HepG2 (cell line): Measurements from ENCODE around the gene MPV17L2. TPM values are rescaled to one million over a fixed set of nuclear protein-coding genes. Genes with fewer than 3 reads are reported as not detected.

Source experiments
- CAMTA2 ChIP-seq: sonication (generic); formaldehyde crosslinking; IDR thresholded peaks from 2 replicates; pipeline ENCODE4 v1.4.0; 2020; ENCODE audit warnings: mild to moderate bottlenecking, missing genetic modification reagents, borderline replicate concordance
- DMAP1 ChIP-seq: IDR thresholded peaks from 2 replicates; pipeline ENCODE4 v1.6.1; 2016
- EP300 ChIP-seq, 3 experiments: sonication (generic) in 1 of 3; formaldehyde crosslinking in 1 of 3; IDR thresholded peaks; 2 replicates each; pipeline versions ENCODE4 v1.5.1 to v1.6.1; 2011 to 2020; ENCODE audit warnings: low read depth in 2 of 3, low read length in 2 of 3, borderline replicate concordance in 1 of 3, improper control_type of control experiment in 1 of 3, mild to moderate bottlenecking in 1 of 3, missing genetic modification reagents in 1 of 3, moderate library complexity in 1 of 3
- ERF ChIP-seq: IDR thresholded peaks from 2 replicates; pipeline ENCODE4 v1.6.1; 2018; ENCODE audit warnings: missing biosample characterization, missing genetic modification reagents
- KLF11 ChIP-seq: IDR thresholded peaks from 2 replicates; pipeline ENCODE4 v1.6.1; 2016; ENCODE audit warnings: missing compliant biosample characterization
- NFYB ChIP-seq: sonication (generic); formaldehyde crosslinking; IDR thresholded peaks from 2 replicates; pipeline ENCODE4 v1.4.0; 2020; ENCODE audit warnings: missing genetic modification reagents
- RFXANK ChIP-seq: IDR thresholded peaks from 2 replicates; pipeline ENCODE4 v1.6.1; 2016
- ZBTB20 ChIP-seq: sonication (generic); formaldehyde crosslinking; IDR thresholded peaks from 2 replicates; pipeline ENCODE4 v1.8.1; 2023; ENCODE audit warnings: missing genetic modification reagents, low read depth, mild to moderate bottlenecking, borderline replicate concordance
- ZFP36 ChIP-seq: fragments of 150-350 bp; IDR thresholded peaks from 2 replicates; pipeline ENCODE4 v1.6.1; 2018; ENCODE audit warnings: borderline replicate concordance, low read length, low read depth; ENCODE audit not compliant: partially characterized antibody
- ZNF274 ChIP-seq: sonication (generic); formaldehyde crosslinking; IDR thresholded peaks from 2 replicates; pipeline ENCODE4 v1.5.1; 2020; ENCODE audit warnings: mild to moderate bottlenecking, missing genetic modification reagents
- ZNF430 ChIP-seq: sonication (generic); formaldehyde crosslinking; IDR thresholded peaks from 2 replicates; pipeline ENCODE4 v1.9.0; 2021; ENCODE audit warnings: mild to moderate bottlenecking, missing genetic modification reagents
- ZNF556 ChIP-seq: sonication (generic); formaldehyde crosslinking; IDR thresholded peaks from 2 replicates; pipeline ENCODE4 v1.4.0; 2020; ENCODE audit warnings: mild to moderate bottlenecking, missing genetic modification reagents, borderline replicate concordance
- polyA plus RNA-seq, 8 experiments: library from polyadenylated mRNA; depleted of rRNA in 3 of 8; stranded (reverse) in 7 of 8; unstranded in 1 of 8; fragments of >200 nt; fragmentation: Illumina TruSeq in 4 of 8; extraction: Trizol in 4 of 8; gene quantifications; 2 replicates each; pipeline versions ENCODE4 v1.2.1 to v1.2.3, GENCODE V29; 2011 to 2016; ENCODE audit warnings: low read depth in 4 of 8, missing spikeins in 1 of 8, mixed read lengths in 1 of 8; ENCODE audit not compliant: insufficient read depth in 1 of 8
- total RNA-seq, 5 experiments: library from RNA; depleted of rRNA; stranded (reverse); fragments of >200 nt; fragmentation: Illumina TruSeq; extraction: Trizol; gene quantifications; 2 replicates each; pipeline ENCODE4 v1.2.3, GENCODE V29; 2016; ENCODE audit warnings: low read depth in 1 of 5
- TF ChIP-seq, protein P1 (sequence below), 2 experiments: sonication (generic) in 1 of 2; formaldehyde crosslinking in 1 of 2; IDR thresholded peaks; 2 replicates each; pipeline versions ENCODE4 v1.5.1 to v1.6.1; 2011 to 2020; ENCODE audit warnings: borderline replicate concordance in 1 of 2, low read depth in 1 of 2, low read length in 1 of 2, mild to moderate bottlenecking in 1 of 2, missing genetic modification reagents in 1 of 2, moderate library complexity in 1 of 2
- TF ChIP-seq, protein P2 (sequence below): sonication (generic); formaldehyde crosslinking; IDR thresholded peaks from 2 replicates; pipeline ENCODE4 v1.4.0; 2020; ENCODE audit warnings: missing genetic modification reagents, mild to moderate bottlenecking, borderline replicate concordance
- TF ChIP-seq, protein P3 (sequence below): sonication (generic); formaldehyde crosslinking; conservative IDR thresholded peaks from 2 replicates; pipeline ENCODE4 v1.4.0; 2020; ENCODE audit warnings: missing genetic modification reagents

Gene MPV17L2
- total and polyA plus RNA-seq, 2 of the 13 experiments (the other 11 are each of a cell fraction or from before 2014, with no cell fraction given) = 13.6 to 16.7 TPM

DNA sequence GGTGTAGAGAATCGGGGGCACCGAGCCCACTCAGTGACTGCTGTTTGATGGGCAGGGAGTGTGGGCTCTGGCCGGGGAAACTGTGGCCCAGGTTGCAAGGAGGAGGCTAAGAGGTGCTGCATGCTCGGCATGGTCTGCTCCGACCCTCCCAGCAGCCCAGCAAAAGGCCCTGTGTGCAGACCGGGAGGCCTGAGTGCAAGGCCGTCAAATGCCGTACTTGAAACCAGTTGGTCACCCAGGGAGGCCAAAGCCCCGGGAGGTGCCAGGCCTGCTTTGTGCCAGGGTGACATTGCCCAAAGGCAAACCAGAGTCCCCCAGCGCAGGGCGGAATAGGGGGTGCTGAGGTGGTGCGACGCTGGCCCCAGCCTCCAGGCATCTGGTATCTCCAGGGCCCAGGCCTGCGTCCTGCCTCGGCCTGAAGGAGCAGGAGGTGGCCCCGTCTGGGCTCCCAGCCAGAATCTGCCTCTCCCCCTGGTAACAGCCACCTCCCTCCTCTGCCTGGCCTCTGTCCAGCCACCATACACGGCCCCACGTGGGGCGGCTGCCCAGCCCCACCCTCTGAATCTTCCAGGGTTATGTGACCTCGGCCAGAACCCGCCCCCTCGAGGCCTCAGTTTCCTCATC lies 36.1 kb upstream of the MPV17L2 start (continued):
- TF ChIP-seq, protein P1, sequence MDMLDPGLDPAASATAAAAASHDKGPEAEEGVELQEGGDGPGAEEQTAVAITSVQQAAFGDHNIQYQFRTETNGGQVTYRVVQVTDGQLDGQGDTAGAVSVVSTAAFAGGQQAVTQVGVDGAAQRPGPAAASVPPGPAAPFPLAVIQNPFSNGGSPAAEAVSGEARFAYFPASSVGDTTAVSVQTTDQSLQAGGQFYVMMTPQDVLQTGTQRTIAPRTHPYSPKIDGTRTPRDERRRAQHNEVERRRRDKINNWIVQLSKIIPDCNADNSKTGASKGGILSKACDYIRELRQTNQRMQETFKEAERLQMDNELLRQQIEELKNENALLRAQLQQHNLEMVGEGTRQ (IDR thresholded peaks at IDR 0.05; ENCODE audit: low read depth, low read length) = 0 out of 2 replicates have a peak, but pooled peaks have one; percentile 28
- TF ChIP-seq, protein P1 (CRISPR knock-in tag; IDR thresholded peaks at IDR 0.05; ENCODE audit: borderline replicate concordance) = no peak
- TF ChIP-seq ERF (CRISPR knock-in tag) = 0 out of 2 replicates have a peak, but pooled peaks have one; percentile 26
- no peak for TF ChIP-seq RFXANK (CRISPR knock-in tag)
- TF ChIP-seq, protein P2, sequence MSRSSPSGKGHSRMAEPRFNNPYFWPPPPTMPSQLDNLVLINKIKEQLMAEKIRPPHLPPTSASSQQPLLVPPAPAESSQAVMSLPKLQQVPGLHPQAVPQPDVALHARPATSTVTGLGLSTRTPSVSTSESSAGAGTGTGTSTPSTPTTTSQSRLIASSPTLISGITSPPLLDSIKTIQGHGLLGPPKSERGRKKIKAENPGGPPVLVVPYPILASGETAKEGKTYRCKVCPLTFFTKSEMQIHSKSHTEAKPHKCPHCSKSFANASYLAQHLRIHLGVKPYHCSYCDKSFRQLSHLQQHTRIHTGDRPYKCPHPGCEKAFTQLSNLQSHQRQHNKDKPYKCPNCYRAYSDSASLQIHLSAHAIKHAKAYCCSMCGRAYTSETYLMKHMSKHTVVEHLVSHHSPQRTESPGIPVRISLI (CRISPR knock-in tag) = no peak
- no peak for TF ChIP-seq ZNF556
- no peak for TF ChIP-seq ZFP36
- TF ChIP-seq ZNF430 = no peak
- no peak for TF ChIP-seq CAMTA2 (CRISPR knock-in tag)
- TF ChIP-seq, protein P3, sequence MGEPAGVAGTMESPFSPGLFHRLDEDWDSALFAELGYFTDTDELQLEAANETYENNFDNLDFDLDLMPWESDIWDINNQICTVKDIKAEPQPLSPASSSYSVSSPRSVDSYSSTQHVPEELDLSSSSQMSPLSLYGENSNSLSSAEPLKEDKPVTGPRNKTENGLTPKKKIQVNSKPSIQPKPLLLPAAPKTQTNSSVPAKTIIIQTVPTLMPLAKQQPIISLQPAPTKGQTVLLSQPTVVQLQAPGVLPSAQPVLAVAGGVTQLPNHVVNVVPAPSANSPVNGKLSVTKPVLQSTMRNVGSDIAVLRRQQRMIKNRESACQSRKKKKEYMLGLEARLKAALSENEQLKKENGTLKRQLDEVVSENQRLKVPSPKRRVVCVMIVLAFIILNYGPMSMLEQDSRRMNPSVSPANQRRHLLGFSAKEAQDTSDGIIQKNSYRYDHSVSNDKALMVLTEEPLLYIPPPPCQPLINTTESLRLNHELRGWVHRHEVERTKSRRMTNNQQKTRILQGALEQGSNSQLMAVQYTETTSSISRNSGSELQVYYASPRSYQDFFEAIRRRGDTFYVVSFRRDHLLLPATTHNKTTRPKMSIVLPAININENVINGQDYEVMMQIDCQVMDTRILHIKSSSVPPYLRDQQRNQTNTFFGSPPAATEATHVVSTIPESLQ = no peak
- peak in 1 of 2 experiments; percentile 80; a peak in 1 of 4 replicates for TF ChIP-seq EP300 (IDR thresholded peaks at IDR 0.05; ENCODE audit: low read depth in 2 of 2, low read length in 2 of 2)
- no peak for TF ChIP-seq EP300 (CRISPR knock-in tag; IDR thresholded peaks at IDR 0.05; ENCODE audit: borderline replicate concordance)
- no peak for TF ChIP-seq ZBTB20 (CRISPR knock-in tag)
- no peak for TF ChIP-seq NFYB (CRISPR knock-in tag)
- 0 out of 2 replicates have a peak, but pooled peaks have one; percentile 44 for TF ChIP-seq ZNF274 (CRISPR knock-in tag)
- no peak for TF ChIP-seq KLF11
- 0 out of 2 replicates have a peak, but pooled peaks have one; percentile 40 for TF ChIP-seq DMAP1 (CRISPR knock-in tag)
